AG08395 (cell line): ENCODE data around the gene DENND6A.
A peak's percentile ranks its signal among the peaks of the same experiment; 100 is the strongest.
"Not testable (repeated sequence)": the region's sequence is repeated elsewhere in the genome, so short reads cannot be mapped to it uniquely, and the experiment has no call there.

Experiments
- DNase-seq: peaks from one replicate; pipeline ENCODE4 v3.0.0; 2012; ENCODE audit warnings: mixed read lengths, low spot score

The DENND6A gene

GRCh38 chr3:57637391-57637790 lies 55.5 kb downstream of the DENND6A start:
- no peak for DNase-seq

GRCh38 chr3:57634259-57634658 lies 58.6 kb downstream of the DENND6A start:
- not testable (repeated sequence) for DNase-seq

GRCh38 chr3:57627976-57628375 lies 64.9 kb downstream of the DENND6A start:
- no peak for DNase-seq

- DNase-seq, result no peak
Observed at GRCh38 chr3:57624801-57625200, 68.1 kb downstream of the DENND6A start.

- DNase-seq, result no peak
Observed at GRCh38 chr3:57622362-57622761, 70.5 kb downstream of the DENND6A start.

- DNase-seq, result no peak
Observed at GRCh38 chr3:57617739-57618138, 75.1 kb downstream of the DENND6A start.

- no peak for DNase-seq
Observed at GRCh38 chr3:57616233-57616632, 76.6 kb downstream of the DENND6A start.

GRCh38 chr3:57611870-57612269 lies 81.0 kb downstream of the DENND6A start:
- DNase-seq, result not testable (repeated sequence)

GRCh38 chr3:57605683-57606082 lies 87.2 kb downstream of the DENND6A start:
- DNase-seq, result no peak

- no peak for DNase-seq
Observed at GRCh38 chr3:57604971-57605370, 87.9 kb downstream of the DENND6A start.

GRCh38 chr3:57600195-57600594 lies 92.7 kb downstream of the DENND6A start:
- DNase-seq, result no peak

GRCh38 chr3:57598765-57599360 lies 94.0 kb downstream of the DENND6A start:
- DNase-seq, result no peak

- DNase-seq, result peak; percentile 100
Observed at GRCh38 chr3:57597127-57597923, 95.6 kb downstream of the DENND6A start, which contains the start of gene ARF4. Gene ARF4 (minus strand): TSS chr3:57597344. CDS start chr3:57597140, 204 bp downstream.

GRCh38 chr3:57596495-57597126 lies 96.3 kb downstream of the DENND6A start:
- DNase-seq, result peak; percentile 87

- DNase-seq, result no peak
Observed at GRCh38 chr3:57594576-57594975, 98.3 kb downstream of the DENND6A start.

- DNase-seq, result no peak
Observed at GRCh38 chr3:57594144-57594543, 98.7 kb downstream of the DENND6A start.

- no peak for DNase-seq
Observed at GRCh38 chr3:57592306-57592705, 100.6 kb downstream of the DENND6A start.

- DNase-seq, result no peak
Observed at GRCh38 chr3:57587905-57588304, 105.0 kb downstream of the DENND6A start.

GRCh38 chr3:57586778-57587177 lies 106.1 kb downstream of the DENND6A start:
- no peak for DNase-seq

- no peak for DNase-seq
Observed at GRCh38 chr3:57583544-57583943, 109.3 kb downstream of the DENND6A start.

GRCh38 chr3:57582474-57583168 lies 110.3 kb downstream of the DENND6A start:
- no peak for DNase-seq

- DNase-seq, result no peak
Observed at GRCh38 chr3:57577801-57578200, 115.1 kb downstream of the DENND6A start.
